LNCAP (cell line): ENCODE data around the gene RPAP3.

Experiments used
- CTCF ChIP-seq: fragments of 450-650 bp; IDR thresholded peaks from 2 replicates; pipeline ENCODE4 v1.5.1; 2017; ENCODE audit warnings: mild to moderate bottlenecking

The RPAP3 gene

GRCh38 chr12:47650469-47650868, 55.4 kb downstream of the RPAP3 start:
- TF ChIP-seq CTCF, result no peak

- TF ChIP-seq CTCF, result no peak
Observed at GRCh38 chr12:47649381-47649780, 56.4 kb downstream of the RPAP3 start.

GRCh38 chr12:47648056-47648579, 57.7 kb downstream of the RPAP3 start:
- TF ChIP-seq CTCF, result no peak

GRCh38 chr12:47636908-47637780, 68.7 kb downstream of the RPAP3 start:
- TF ChIP-seq CTCF, result peak; percentile 71

- no peak for TF ChIP-seq CTCF
Observed at GRCh38 chr12:47634127-47634526, 71.7 kb downstream of the RPAP3 start.

GRCh38 chr12:47621960-47622359, 83.9 kb downstream of the RPAP3 start:
- TF ChIP-seq CTCF, result no peak

GRCh38 chr12:47617476-47617875, 88.4 kb downstream of the RPAP3 start:
- no peak for TF ChIP-seq CTCF
